Transverse colon (tissue), 4 donors: ENCODE measurements around the gene NUP93. TPM values are rescaled to one million over a fixed set of nuclear protein-coding genes. Genes with fewer than 3 reads are reported as not detected.

Experiments
- DNase-seq: peaks from one replicate; pipeline ENCODE4 v3.0.0-alpha.2; 2019
- H3K27ac ChIP-seq, 4 donors: fragments of 200-600 bp; sonication (generic); 2 replicates each; pipeline ENCODE4 v1.5.1; 2016 to 2018; ENCODE audit warnings: inconsistent platforms in 4 of 4
- H3K27me3 ChIP-seq: fragments of 200-600 bp; sonication (generic); 2 replicates; pipeline ENCODE4 v1.5.1; 2017; ENCODE audit warnings: inconsistent platforms
- H3K36me3 ChIP-seq, 4 donors: fragments of 200-600 bp; sonication (generic); 2 replicates each; pipeline ENCODE4 v1.5.1; 2017 to 2019; ENCODE audit warnings: inconsistent platforms in 4 of 4
- H3K4me1 ChIP-seq, 4 donors: fragments of 200-600 bp; sonication (generic); 2 replicates each; pipeline ENCODE4 v1.5.1; 2017 to 2020; ENCODE audit warnings: inconsistent platforms in 4 of 4
- H3K4me3 ChIP-seq, 4 donors: fragments of 200-600 bp; sonication (generic); 1 replicate in 1 of 4; 2 replicates in 3 of 4; pipeline versions ENCODE4 v1.5.1 to v1.6.1; 2017 to 2019; ENCODE audit warnings: inconsistent platforms in 4 of 4
- H3K9me3 ChIP-seq, 2 donors: fragments of 200-600 bp; sonication (generic); 2 replicates each; pipeline ENCODE4 v1.5.1; 2017 to 2019; ENCODE audit warnings: inconsistent platforms in 2 of 2
- CTCF ChIP-seq, 5 experiments: fragments of 200-600 bp in 3 of 5; fragments of 450-650 bp in 2 of 5; sonication (generic) in 3 of 5; IDR thresholded peaks; 1 replicate in 2 of 5; 2 replicates in 3 of 5; pipeline ENCODE4 v1.5.1; 2016 to 2017; ENCODE audit warnings: antibody characterized with exemption in 5 of 5, inconsistent platforms in 3 of 5, mild to moderate bottlenecking in 2 of 5, moderate library complexity in 1 of 5
- EP300 ChIP-seq: sonication (generic); formaldehyde crosslinking; IDR thresholded peaks from one replicate; pipeline ENCODE4 v1.6.1; 2017; ENCODE audit warnings: antibody characterized with exemption, low read depth
- POLR2A ChIP-seq: fragments of 450-650 bp; IDR thresholded peaks from one replicate; pipeline ENCODE4 v1.6.1; 2016; ENCODE audit warnings: antibody characterized with exemption, mild to moderate bottlenecking, moderate library complexity
- POLR2AphosphoS5 ChIP-seq, 3 donors: sonication (generic); formaldehyde crosslinking; IDR thresholded peaks; one replicate each; pipeline ENCODE4 v1.6.1; 2016; ENCODE audit warnings: antibody characterized with exemption in 3 of 3
- WGBS, 2 donors: methylation state at CpG; one replicate each; pipeline ENCODE4 v1.1.5; 2018; ENCODE audit warnings: low coverage in 1 of 2; 5-methylcytosine and 5-hydroxymethylcytosine counted together
- in situ Hi-C, 4 donors: fragments of 200-750 bp; cut with MboI; loops; one replicate each; pipeline versions ENCODE4 v1.15.0 to v1.15.1; 2017; ENCODE audit warnings: low sequenced_read_pairs in 3 of 4, low pct_ligation_motif_present in 1 of 4, low pct_unique_long_range_greater_than_20kb in 1 of 4
- intact Hi-C: fragments of 100-400 bp; cut with DNase I; formaldehyde crosslinking; loops from one replicate; pipeline ENCODE4 v1.15.1; 2023; ENCODE audit warnings: low total_unique reads
- total RNA-seq, 4 donors: library from RNA; depleted of rRNA; stranded (reverse); fragments of >200 nt; gene quantifications; one replicate each; pipeline ENCODE4 v1.1.0, GENCODE V29; 2016

The NUP93 gene
- total RNA-seq, 4 donors from 2014 or later, result 8.6 to 42.4 (median 20.6) TPM

GRCh38 chr16:56812884-56813283 is 83.0 kb downstream of the NUP93 start:
- intact Hi-C loops, result no loop called here
- DNase-seq, result no peak
- Histone ChIP-seq H3K27ac (no peak overlapping the region), H3K4me1 (peaks cover 0 to 2% (median 0%) of the 10 kb centered on the region in 4 donors), H3K36me3 (no peaks in the 10 kb centered on the region), H3K4me3 (no peak overlapping the region), H3K9me3 (no peaks in the 10 kb centered on the region), H3K27me3 (no peaks in the 10 kb centered on the region)
- in situ Hi-C loops, result no loop called here
- TF ChIP-seq POLR2AphosphoS5 (IDR thresholded peaks at IDR 0.05), result no peak
- TF ChIP-seq EP300, result no peak
- no peak for TF ChIP-seq POLR2A
- no peak for TF ChIP-seq CTCF (IDR thresholded peaks at IDR 0.05)

GRCh38 chr16:56814537-56815432 is 84.9 kb downstream of the NUP93 start:
- no peak for DNase-seq
- in situ Hi-C loops, result no loop called here
- 88 to 96% methylated on average over 7 to 9 of the region's 9 CpGs for WGBS, 2 donors

GRCh38 chr16:56815721-56816120 is 85.8 kb downstream of the NUP93 start:
- TF ChIP-seq POLR2AphosphoS5 (IDR thresholded peaks at IDR 0.05), result no peak
- TF ChIP-seq EP300, result no peak
- no peak for TF ChIP-seq POLR2A
- no peak for TF ChIP-seq CTCF (IDR thresholded peaks at IDR 0.05)
- in situ Hi-C loops (no loop called here), intact Hi-C loops (no loop called here)
- Histone ChIP-seq H3K27me3 (no peaks in the 10 kb centered on the region), H3K9me3 (no peaks in the 10 kb centered on the region), H3K27ac (no peak overlapping the region), H3K36me3 (no peaks in the 10 kb centered on the region), H3K4me1 (peaks cover 0 to 2% (median 0%) of the 10 kb centered on the region in 4 donors), H3K4me3 (no peak overlapping the region)
- DNase-seq, result peak; percentile 13

More at GRCh38 chr16:56814537-56815432, 84.9 kb downstream of the NUP93 start:
- Histone ChIP-seq H3K4me1 (peaks cover 0 to 2% (median 0%) of the 10 kb centered on the region in 4 donors), H3K27me3 (no peaks in the 10 kb centered on the region), H3K4me3 (no peak overlapping the region), H3K9me3 (no peaks in the 10 kb centered on the region), H3K27ac (no peak overlapping the region), H3K36me3 (no peaks in the 10 kb centered on the region)
- intact Hi-C loops, result no loop called here
- TF ChIP-seq EP300, result no peak
- no peak for TF ChIP-seq POLR2AphosphoS5 (IDR thresholded peaks at IDR 0.05)
- TF ChIP-seq POLR2A, result no peak
- no peak for TF ChIP-seq CTCF (IDR thresholded peaks at IDR 0.05)

- Histone ChIP-seq H3K27me3 (no peaks in the 10 kb centered on the region), H3K36me3 (peaks cover 0 to 5% (median 0%) of the 10 kb centered on the region in 4 donors), H3K9me3 (no peaks in the 10 kb centered on the region), H3K4me3 (no peak overlapping the region), H3K4me1 (peaks cover 0 to 2% (median 0%) of the 10 kb centered on the region in 4 donors), H3K27ac (no peak overlapping the region)
- in situ Hi-C loops, result no loop called here
- intact Hi-C loops, result no loop called here
- DNase-seq, result no peak
- TF ChIP-seq POLR2AphosphoS5 (IDR thresholded peaks at IDR 0.05), result no peak
Observed at GRCh38 chr16:56817056-56817455, 87.1 kb downstream of the NUP93 start.
